IPS-20b (cell line): ENCODE data around the gene U2AF1L4.

Experiments used
- H3K27ac ChIP-seq: one replicate; pipeline ENCODE4 v1.5.1; 2013; ENCODE audit warnings: low read length
- H3K27me3 ChIP-seq: 2 replicates; pipeline ENCODE4 v1.6.1; 2013; ENCODE audit warnings: mild to moderate bottlenecking, low read length, inconsistent platforms; ENCODE audit not compliant: insufficient read depth
- H3K36me3 ChIP-seq: 2 replicates; pipeline ENCODE4 v1.6.1; 2013; ENCODE audit warnings: low read depth, mild to moderate bottlenecking, inconsistent platforms, low read length, moderate library complexity; ENCODE audit not compliant: insufficient read depth
- H3K4me1 ChIP-seq: 2 replicates; pipeline ENCODE4 v1.6.1; 2013; ENCODE audit warnings: mild to moderate bottlenecking, control low read depth, inconsistent platforms, low read length, moderate library complexity; ENCODE audit not compliant: insufficient read depth
- H3K4me3 ChIP-seq: 2 replicates; pipeline ENCODE4 v1.5.1; 2013; ENCODE audit warnings: mild to moderate bottlenecking, low read length, inconsistent platforms
- H3K9ac ChIP-seq: 2 replicates; pipeline ENCODE4 v1.6.1; 2013; ENCODE audit warnings: low read depth, mild to moderate bottlenecking, inconsistent platforms, low read length, moderate library complexity
- H3K9me3 ChIP-seq: 2 replicates; pipeline ENCODE4 v1.6.1; 2013; ENCODE audit warnings: mild to moderate bottlenecking, low read depth, low read length, inconsistent platforms; ENCODE audit not compliant: insufficient read depth

U2AF1L4 gene

DNA sequence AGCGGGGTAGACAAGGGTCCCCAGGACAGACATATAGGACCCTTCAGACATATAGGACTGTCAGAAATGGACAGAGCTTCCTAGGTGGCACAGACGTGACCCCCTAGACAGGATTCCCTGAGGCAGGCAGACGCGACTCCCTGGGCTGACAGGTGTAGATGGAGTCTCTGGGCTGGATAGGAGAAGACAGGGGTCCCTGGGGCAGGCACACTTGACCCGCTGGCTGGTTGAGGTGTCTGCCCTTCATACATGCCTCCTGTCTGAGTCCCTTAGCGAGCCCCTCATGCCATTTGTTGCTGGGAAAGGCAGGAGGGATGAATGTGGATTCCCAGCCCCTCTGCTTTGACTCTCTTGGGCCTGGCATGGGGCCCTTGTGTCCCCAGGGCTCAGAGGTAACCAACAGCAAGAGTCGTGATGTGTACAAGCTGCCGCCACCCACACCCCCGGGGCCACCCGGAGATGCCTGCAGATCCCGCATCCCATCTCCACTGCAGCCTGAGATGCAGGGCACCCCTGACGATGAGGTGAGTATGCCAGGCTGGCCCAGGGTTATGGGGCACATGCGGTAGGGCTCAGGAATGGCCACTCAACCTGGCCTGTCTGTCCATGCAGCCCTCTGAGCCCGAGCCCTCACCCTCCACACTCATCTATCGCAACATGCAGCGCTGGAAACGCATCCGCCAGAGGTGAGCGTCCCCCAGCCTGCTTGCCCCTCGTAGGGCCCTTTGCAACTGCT lies 8.6 kb upstream of the U2AF1L4 start:
- Histone ChIP-seq H3K27me3 (peaks cover 17% of the 10 kb centered on the region; the same call in 1 of the 2 replicates), H3K9me3 (no peaks in the 10 kb centered on the region), H3K4me3 (no peak overlapping the region), H3K4me1 (peaks cover 3% of the 10 kb centered on the region; the same call in 1 of the 2 replicates), H3K27ac (no peak overlapping the region), H3K36me3 (no peaks in the 10 kb centered on the region), H3K9ac (no peak overlapping the region)

DNA sequence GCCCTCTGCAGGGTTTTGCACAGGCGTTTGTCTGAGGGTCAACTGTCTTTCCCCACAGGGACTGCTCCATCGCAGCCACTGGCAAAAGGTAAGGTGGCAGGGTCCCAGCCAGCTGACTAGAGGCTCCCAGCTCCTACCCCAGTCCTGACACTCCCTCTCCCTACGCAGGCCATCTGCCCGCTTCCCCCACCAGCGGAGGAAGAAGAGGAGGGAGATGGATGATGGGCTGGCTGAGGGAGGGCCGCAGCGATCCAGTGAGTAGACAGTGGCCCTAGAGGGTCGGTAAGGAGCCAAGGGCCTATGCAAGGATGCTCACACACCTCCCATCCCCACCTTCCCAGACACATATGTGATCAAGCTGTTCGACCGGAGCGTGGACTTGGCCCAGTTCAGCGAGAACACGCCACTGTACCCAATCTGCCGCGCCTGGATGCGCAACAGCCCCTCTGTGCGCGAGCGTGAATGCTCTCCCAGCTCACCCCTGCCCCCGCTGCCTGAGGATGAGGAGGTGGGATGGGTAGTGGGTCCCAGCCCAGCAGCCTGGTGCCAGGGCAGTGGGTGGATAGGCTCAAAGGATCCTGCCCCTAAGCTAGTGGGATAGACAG lies 7.6 kb upstream of the U2AF1L4 start:
- Histone ChIP-seq H3K4me1 (peaks cover 3% of the 10 kb centered on the region; the same call in 1 of the 2 replicates), H3K4me3 (no peak overlapping the region), H3K9me3 (no peaks in the 10 kb centered on the region), H3K27me3 (peaks cover 17% of the 10 kb centered on the region; the same call in 1 of the 2 replicates), H3K36me3 (no peaks in the 10 kb centered on the region), H3K9ac (no peak overlapping the region), H3K27ac (no peak overlapping the region)

DNA sequence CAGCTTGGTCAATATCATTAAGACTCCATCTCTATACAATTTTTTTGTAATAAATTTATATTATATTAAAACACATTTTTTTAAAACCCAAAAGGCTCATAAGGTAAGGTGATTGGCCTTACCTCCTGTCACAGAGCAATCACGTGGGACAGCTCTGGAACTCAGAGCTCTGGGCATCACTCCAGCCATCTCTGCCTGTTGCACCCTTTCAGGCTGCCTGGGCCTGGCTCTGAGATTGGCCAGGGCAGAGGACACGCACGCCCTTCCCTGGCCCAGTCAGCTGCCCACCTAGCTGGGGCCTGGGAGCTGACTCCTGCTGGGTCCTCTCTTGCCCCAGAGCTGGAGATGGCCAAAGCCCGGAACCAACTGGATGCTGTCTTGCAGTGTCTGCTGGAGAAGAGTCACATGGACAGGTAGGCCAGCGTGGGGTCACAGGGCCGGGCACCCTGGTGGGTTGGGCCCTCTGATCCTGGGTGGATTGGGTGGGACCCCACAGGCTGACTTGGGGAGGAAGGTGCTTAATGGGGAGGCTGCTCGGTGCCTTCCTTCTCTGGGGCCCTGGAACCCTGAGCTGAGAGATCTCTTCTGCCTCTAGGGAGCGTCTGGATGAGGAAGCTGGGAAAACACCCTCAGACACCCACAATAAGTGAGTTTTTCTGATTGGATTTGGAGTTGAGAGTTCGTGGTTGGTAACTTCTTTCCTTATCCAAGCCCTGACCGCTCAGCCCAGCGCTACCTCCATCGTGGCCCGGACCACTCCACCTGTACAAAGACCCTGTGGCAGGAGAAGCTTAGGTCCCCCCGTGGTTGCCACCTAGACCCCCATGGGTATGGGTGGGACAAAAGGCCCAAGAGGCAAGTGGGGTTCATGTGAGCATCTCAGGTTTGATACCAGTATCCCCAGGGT lies 6.9 kb upstream of the U2AF1L4 start:
- Histone ChIP-seq H3K27me3 (peaks cover 17% of the 10 kb centered on the region; the same call in 1 of the 2 replicates), H3K27ac (no peak overlapping the region), H3K9me3 (no peaks in the 10 kb centered on the region), H3K36me3 (no peaks in the 10 kb centered on the region), H3K4me3 (no peak overlapping the region), H3K9ac (no peak overlapping the region), H3K4me1 (peaks cover 3% of the 10 kb centered on the region; the same call in 1 of the 2 replicates)

DNA sequence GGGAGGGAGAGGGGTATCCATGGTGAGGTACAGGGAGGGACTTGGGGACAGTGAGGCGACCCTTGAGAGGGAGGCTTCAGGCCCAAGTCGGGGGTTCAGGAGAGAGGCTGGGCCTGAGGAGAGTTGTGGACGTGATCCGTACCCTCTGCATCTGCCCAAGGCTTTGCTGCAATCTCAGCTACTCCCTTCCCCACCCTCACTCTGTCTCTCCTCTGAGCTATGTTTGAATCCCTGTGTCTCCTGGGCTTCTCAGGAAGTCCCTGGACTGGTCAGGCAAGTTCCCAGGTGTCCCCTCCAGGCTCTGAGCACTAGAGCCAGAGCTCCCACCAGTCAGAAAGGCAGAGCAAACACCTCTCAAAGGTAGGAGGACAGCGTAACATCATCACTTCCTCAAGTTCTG lies 4.9 kb upstream of the U2AF1L4 start:
- no peak overlapping the region for H3K27ac ChIP-seq
- H3K27me3 ChIP-seq = peaks cover 6% of the 10 kb centered on the region; the same call in 1 of the 2 replicates
- peaks cover 6% of the 10 kb centered on the region; the same call in 1 of the 2 replicates for H3K4me1 ChIP-seq
- no peaks in the 10 kb centered on the region for H3K36me3 ChIP-seq
- H3K9me3 ChIP-seq = no peaks in the 10 kb centered on the region
- H3K9ac ChIP-seq = no peak overlapping the region
- no peak overlapping the region for H3K4me3 ChIP-seq

DNA sequence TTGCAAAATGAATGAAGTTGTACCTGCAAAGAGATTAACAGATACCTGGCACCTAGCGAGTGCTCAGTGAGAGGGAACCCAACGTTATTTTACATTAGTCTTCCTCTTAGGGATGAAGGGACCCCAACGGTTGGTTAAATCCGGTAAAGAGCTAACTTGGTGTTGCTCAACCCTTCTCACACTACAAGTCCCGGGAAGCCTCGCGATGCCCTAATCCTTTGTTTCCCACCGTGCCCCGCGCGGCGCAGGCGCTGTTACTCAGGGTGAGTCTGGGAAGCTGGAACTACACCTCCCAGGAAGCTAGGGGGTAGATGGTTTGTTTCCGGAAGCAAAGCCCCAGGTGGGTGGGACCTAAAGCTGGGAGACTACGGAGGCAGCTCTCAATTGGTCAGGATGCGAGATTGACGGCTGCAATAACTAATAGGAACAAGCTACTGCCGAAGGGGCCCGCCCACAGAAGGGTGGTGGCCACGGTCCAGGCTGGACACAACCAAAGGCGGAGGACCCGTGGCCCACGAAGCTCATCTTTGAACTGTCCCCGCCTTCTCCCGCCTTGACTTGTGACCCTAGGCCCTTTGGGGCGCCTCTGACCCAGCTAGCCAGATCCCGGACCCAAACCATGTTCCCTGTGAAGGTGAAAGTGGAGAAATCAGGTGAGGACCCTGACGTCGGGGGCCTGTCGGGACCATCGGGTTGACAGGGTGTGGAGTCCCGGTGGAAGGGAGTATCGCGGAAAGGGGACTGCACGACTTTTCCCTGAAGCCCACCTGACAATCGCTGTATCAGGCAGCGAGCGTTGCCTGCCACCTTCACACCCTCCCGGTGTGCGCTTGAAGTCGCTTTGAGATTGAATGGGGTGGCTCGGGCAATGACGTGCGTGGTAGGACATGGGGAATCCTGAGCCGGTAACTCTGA lies 3.1 kb upstream of the U2AF1L4 start, which contains the start of gene LIN37:
TSS of gene LIN37 (plus strand) at position 471 of the 915 bp plus-strand sequence. CDS start at position 620, 149 bp downstream.
- H3K4me1 ChIP-seq = peaks cover 3% of the 10 kb centered on the region; the same call in 1 of the 2 replicates
- H3K27ac ChIP-seq = no peak within 1 kb of the TSS
- H3K27me3 ChIP-seq = no peaks in the 10 kb centered on the region
- H3K4me3 ChIP-seq = peak within 1 kb of the TSS; percentile 89
- H3K9me3 ChIP-seq = no peaks in the 10 kb centered on the region
- H3K9ac ChIP-seq = peak within 1 kb of the TSS; percentile 63
- H3K36me3 ChIP-seq = no peaks in the 10 kb centered on the region

DNA sequence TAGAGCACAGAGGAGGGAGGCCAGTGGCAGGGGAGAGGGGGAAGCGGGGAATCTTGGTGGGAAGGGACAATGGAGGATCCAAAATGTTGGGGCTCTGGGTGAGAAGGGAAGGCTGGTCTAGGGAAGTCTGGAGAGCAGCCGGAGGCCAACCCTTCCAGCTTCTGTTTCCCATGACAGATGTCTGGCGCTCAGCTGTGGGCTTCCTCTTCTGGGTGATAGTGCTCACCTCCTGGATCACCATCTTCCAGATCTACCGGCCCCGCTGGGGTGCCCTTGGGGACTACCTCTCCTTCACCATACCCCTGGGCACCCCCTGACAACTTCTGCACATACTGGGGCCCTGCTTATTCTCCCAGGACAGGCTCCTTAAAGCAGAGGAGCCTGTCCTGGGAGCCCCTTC lies 1.3 kb upstream of the U2AF1L4 start:
- H3K9me3 ChIP-seq = no peaks in the 10 kb centered on the region
- no peaks in the 10 kb centered on the region for H3K27me3 ChIP-seq
- H3K27ac ChIP-seq = no peak overlapping the region
- peak overlapping the region; percentile 97; the same call in 1 of the 2 replicates for H3K9ac ChIP-seq
- H3K4me3 ChIP-seq = peak overlapping the region; percentile 83
- peaks cover 3% of the 10 kb centered on the region; the same call in 1 of the 2 replicates for H3K4me1 ChIP-seq
- H3K36me3 ChIP-seq = no peaks in the 10 kb centered on the region

DNA sequence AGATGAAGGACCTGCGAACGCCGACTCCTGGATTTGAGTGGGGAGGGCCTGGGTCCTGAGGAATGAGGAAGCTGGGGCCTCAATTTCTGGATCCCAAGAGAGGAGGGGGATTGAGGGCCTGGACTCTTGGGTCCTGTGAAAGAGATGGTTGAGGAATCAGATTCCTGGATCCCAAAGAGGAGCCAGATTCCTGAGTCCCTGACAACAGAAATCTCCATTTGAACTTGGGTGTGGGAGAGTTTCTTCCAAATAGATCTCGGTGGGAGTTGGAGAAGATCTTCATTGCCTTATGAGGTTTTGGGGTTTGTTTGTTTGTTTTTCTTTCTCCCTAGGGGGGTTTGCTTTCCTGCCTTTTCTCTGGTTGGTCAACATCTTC lies 857 bp upstream of the U2AF1L4 start:
- Histone ChIP-seq H3K9me3 (no peaks in the 10 kb centered on the region), H3K4me1 (peaks cover 3% of the 10 kb centered on the region; the same call in 1 of the 2 replicates), H3K27ac (peak overlapping the region; percentile 65), H3K36me3 (no peaks in the 10 kb centered on the region), H3K4me3 (peak overlapping the region; percentile 83), H3K27me3 (no peaks in the 10 kb centered on the region), H3K9ac (peak overlapping the region; percentile 97; the same call in 1 of the 2 replicates)

DNA sequence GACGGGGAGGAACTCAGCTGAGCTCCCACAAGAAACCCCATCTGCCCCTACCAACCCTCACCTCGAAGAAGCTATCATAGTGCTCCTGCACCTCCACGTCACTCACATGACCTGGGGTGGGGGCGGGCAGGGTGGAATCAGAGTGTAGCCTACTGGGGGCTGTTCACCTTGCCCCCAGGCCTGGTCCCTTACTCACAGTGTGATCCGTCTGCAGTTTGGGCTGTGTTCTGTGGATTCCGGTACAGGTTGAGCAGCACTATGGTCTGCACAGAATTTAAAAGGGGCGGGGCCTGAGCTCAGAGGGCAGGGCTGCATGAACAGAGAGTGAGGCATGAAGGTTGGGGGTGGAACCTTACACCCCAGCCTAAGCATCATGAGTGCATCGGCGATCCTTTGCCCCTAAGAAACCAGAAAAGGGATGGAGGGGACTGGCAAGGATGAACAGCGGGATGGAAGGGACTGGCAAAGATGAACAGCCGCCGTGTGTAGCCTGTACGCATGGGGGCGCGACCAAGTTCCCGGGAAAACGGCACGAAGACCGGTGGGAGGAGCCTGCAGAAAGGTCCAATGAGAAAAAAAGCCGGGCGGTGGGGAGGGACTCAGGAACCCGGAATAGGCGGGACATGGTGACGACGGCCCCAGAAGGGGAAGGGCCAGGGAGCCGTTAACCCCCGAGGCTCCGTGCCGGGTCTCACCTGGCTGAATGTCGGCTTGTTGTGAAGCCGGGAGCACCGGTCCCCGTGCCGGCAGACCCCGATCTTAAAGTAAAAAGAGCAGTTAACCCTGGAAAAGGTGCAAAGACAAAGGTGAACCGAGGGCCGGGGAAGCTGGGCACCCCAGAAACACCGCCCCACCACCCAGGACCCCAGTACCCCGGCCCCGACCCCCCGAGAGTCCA lies 539 bp downstream of the U2AF1L4 start:
- Histone ChIP-seq H3K27me3 (no peaks in the 10 kb centered on the region), H3K27ac (peak overlapping the region; percentile 94), H3K9me3 (no peaks in the 10 kb centered on the region), H3K4me1 (peaks cover 3% of the 10 kb centered on the region; the same call in 1 of the 2 replicates), H3K9ac (peak overlapping the region; percentile 97; the same call in 1 of the 2 replicates), H3K36me3 (no peaks in the 10 kb centered on the region), H3K4me3 (peak overlapping the region; percentile 83)

DNA sequence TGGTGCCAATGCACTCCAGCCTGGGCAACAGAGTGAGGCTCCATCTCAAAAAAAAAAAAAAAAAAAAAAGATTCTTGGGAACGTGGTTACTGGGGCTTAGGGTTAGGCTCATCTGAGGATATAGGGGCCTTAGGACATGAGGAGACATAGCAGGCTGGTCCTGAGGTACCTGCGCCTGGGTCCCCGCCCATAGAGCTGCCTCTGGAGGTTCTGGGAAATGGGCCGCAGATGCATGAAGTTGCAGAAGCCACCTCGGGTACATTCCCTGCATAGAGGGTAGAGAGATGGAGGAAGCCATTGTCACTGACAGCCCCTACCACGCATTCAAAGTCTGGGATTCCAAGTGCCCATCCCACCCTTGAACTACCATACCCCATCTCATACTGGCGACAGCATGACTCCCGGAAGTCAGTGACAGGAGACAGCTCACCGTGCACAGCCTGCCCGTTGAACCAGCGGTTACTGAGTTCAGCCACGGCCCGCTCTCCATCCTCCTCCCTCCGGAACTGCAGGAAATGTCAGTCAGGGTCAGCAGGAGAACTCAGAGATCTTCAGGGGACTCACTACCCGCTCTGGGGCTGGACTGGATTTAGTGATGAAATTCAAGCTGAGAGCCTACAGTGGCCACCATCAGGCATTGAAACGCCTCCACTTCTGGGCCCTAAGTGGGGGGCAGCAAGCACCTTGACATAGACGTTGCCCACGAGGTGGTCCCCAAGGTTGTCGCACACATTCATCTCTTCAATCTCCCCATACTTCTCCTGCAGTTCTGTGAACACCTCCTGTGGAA lies 1.4 kb downstream of the U2AF1L4 start:
- Histone ChIP-seq H3K27ac (no peak overlapping the region), H3K9me3 (no peaks in the 10 kb centered on the region), H3K36me3 (peaks cover 4% of the 10 kb centered on the region), H3K4me1 (peaks cover 3% of the 10 kb centered on the region; the same call in 1 of the 2 replicates), H3K4me3 (peak overlapping the region; percentile 83), H3K9ac (peak overlapping the region; percentile 97; the same call in 1 of the 2 replicates), H3K27me3 (no peaks in the 10 kb centered on the region)
